Ramos (cell line): ENCODE measurements around the gene AVPR2.

Experiments
- in situ Hi-C: fragments of 300-500 bp; cut with MboI; formaldehyde crosslinking; loops from one replicate; pipeline ENCODE4 v1.14.3; 2022; ENCODE audit warnings: low sequenced_read_pairs; ENCODE audit not compliant: unreplicated experiment

Gene AVPR2

GRCh38 chrX:153947009-153947769 is 42.7 kb downstream of the AVPR2 start:
- in situ Hi-C loops = no loop called here

GRCh38 chrX:153948002-153948466 is 43.6 kb downstream of the AVPR2 start:
- in situ Hi-C loops = no loop called here

GRCh38 chrX:153948847-153949805 is 44.7 kb downstream of the AVPR2 start:
- in situ Hi-C loops = no loop called here

- in situ Hi-C loops = loop anchor here (10.0 kb wide), 1 partner anchor 185 kb away; the partner anchor contains the start of gene PLXNB3
Observed at GRCh38 chrX:153950127-153950526, 45.7 kb downstream of the AVPR2 start.

GRCh38 chrX:153951683-153952372 is 47.4 kb downstream of the AVPR2 start:
- in situ Hi-C loops = loop anchor here (10.0 kb wide), 1 partner anchor 187 kb away; the partner anchor contains the start of gene PLXNB3

GRCh38 chrX:153952373-153953026 is 48.0 kb downstream of the AVPR2 start:
- in situ Hi-C loops = loop anchor here (10.0 kb wide), 1 partner anchor 188 kb away; the partner anchor contains the start of gene PLXNB3

GRCh38 chrX:153953342-153953830 is 48.9 kb downstream of the AVPR2 start:
- in situ Hi-C loops = loop anchor here (10.0 kb wide), 1 partner anchor 189 kb away; the partner anchor contains the start of gene PLXNB3

GRCh38 chrX:153953892-153954557 is 49.6 kb downstream of the AVPR2 start:
- in situ Hi-C loops = loop anchor here (10.0 kb wide), 1 partner anchor 189 kb away; the partner anchor contains the start of gene PLXNB3

GRCh38 chrX:153954558-153955227 is 50.2 kb downstream of the AVPR2 start:
- in situ Hi-C loops = loop anchor here (10.0 kb wide), 1 partner anchor 190 kb away; the partner anchor contains the start of gene PLXNB3

GRCh38 chrX:153955228-153955732 is 50.8 kb downstream of the AVPR2 start:
- in situ Hi-C loops = loop anchor here (10.0 kb wide), 1 partner anchor 190 kb away; the partner anchor contains the start of gene PLXNB3

- in situ Hi-C loops = loop anchor here (10.0 kb wide), 1 partner anchor 191 kb away; the partner anchor contains the start of gene PLXNB3
Observed at GRCh38 chrX:153956044-153956907, 51.8 kb downstream of the AVPR2 start.
